Glomerular visceral epithelial cell (primary cell): ENCODE measurements around the gene CCDC120.

Source experiments
- DNase-seq: peaks from one replicate; pipeline ENCODE4 v3.0.0-alpha.2; 2016; ENCODE audit errors: extremely low spot score

The CCDC120 gene, protein sequence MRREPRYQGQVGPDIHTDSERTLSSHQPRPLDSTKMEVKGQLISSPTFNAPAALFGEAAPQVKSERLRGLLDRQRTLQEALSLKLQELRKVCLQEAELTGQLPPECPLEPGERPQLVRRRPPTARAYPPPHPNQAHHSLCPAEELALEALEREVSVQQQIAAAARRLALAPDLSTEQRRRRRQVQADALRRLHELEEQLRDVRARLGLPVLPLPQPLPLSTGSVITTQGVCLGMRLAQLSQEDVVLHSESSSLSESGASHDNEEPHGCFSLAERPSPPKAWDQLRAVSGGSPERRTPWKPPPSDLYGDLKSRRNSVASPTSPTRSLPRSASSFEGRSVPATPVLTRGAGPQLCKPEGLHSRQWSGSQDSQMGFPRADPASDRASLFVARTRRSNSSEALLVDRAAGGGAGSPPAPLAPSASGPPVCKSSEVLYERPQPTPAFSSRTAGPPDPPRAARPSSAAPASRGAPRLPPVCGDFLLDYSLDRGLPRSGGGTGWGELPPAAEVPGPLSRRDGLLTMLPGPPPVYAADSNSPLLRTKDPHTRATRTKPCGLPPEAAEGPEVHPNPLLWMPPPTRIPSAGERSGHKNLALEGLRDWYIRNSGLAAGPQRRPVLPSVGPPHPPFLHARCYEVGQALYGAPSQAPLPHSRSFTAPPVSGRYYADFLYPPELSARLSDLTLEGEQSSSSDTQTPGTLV

DNA sequence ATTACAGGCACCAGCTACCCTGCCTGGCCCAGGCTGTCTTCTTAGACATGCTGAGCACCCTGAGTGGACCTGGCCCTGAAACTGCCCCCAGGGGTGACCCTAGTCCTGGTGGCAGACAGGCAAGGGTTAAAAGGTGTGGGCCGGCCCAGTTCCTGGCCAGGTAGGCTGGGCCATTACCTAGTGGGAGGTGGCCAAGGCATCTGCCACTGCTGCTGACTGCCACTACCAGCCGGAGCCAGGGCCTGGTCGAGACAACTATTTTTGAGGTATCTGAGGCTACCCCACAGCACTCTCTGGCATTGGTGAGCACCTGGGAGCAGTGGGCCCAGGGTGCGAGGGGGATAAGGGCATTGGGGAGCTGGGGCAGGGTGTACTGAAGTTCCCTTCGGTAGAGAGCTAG lies at the start of gene CCDC120:
CCDC120 (plus strand) TSS at position 206 of the 400 bp plus-strand sequence. CDS start 3,043 bp downstream, outside the sequence.
- no peak for DNase-seq

DNA sequence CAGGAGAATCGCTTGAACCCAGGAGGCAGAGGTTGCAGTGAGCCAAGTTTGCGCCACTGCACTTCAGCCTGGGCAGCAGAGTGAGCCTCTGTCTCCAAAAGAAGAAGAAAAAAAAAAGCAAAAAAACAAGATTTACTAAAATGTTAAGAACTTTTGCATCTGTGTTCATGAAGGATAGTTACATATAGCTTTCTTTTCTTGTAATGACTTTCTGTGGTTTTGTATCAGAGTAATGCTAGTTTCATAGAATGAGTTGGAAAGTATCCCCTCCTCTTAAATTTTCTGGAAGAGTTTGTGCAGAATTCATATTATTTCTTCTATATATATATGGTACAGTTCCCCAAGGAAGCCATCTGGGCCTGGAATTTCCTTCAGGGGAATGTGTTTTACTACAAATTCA lies 39.7 kb upstream of the CCDC120 start:
- DNase-seq: no peak

DNA sequence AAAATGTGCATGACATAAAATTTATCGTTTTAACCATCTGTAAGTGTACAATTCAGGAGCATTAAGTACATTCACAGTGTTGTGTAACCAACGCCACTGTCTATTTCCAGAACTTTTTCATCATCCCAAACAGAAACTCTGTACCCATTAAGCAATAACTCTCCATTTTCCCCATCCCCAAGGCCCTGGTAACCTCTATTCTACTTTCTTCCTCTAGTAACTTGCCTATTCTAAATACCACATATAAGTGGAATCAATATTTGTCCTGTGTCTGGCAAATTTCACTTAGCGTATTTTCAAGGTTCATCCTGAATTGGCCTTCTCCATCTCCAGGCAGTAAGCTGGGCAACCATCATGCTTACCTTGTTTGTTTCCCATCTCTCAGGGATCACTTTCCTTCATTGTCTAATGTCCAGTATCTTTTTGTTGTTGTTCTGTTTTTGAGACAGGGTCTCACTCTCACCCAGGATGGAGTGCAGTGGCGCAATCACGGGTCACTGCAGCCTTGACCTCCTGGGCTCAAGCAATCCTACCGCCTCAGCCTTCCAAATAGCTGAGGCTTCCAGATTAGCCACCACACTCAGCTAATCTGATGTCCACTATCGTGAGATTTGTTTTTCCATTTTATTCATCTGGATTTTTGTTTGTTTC lies 39.1 kb upstream of the CCDC120 start:
- DNase-seq: no peak

DNA sequence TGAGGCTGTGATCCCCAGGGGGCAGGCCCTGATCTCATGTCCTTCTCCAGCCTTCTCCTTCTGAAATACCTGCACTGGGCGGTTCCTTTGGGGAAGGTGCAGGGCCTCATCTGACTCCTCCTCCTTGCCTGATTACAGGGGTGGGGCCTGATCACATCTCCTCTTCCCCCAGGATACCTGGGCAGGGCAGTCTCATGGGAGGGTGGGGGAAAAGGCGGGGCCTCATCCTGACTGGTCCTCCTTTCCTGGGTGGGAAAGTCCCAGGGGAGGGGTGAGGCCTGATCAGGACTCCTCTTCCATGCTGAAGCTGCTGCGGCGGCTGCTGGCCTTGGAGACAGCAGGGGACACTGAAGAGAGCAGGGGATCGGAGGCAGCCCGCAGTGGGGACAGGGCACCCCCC lies 28.9 kb upstream of the CCDC120 start:
- no peak for DNase-seq

DNA sequence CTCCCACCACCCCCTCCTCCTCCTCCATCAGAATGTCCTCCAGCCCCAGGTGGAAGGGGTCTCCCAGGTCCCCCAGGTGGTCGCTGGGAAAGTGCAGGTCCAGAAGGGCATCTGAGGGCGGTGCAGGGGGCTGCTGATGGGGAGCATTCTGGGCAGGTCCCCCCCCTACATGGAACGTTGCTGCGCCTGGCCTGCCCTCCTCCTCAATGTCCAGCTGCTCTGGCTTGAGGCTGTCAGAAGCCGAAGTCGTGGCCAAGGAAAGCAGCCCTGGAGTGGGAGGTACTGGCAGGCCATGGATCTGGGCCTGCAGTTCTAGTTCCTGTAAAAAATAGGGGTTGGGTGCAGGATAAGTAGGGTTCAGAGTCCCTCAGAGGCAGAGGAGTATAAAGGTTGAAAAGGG lies 28.5 kb upstream of the CCDC120 start:
- no peak for DNase-seq

DNA sequence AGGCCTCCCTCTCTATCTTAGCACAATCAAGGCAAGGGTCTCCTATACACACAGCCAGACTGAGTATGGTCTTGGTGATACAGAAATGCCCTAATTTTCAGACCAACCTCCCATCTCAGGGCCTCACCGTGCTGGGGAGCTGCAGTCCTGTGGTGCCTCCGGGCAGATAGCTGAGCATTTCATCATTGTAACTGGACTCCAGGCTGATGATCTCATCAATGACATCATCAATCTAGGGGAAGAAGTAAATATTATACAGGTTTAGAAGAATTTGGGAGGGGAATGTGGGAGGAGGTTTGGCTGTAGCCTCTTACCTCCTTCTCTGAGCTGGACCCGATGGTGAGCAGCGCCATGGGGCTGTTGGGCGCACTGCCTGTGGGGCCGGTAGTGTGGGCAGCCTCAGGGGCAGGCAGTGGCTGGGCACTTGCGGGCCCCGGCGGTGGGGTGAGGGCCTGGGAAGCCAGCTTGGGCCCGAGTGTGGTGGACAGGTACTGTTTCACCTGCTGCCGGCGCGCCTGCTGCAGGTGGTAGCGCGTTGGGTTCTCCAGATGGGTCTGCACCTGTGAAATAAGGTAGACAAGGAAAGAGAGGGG lies 20.8 kb upstream of the CCDC120 start:
- no peak for DNase-seq

DNA sequence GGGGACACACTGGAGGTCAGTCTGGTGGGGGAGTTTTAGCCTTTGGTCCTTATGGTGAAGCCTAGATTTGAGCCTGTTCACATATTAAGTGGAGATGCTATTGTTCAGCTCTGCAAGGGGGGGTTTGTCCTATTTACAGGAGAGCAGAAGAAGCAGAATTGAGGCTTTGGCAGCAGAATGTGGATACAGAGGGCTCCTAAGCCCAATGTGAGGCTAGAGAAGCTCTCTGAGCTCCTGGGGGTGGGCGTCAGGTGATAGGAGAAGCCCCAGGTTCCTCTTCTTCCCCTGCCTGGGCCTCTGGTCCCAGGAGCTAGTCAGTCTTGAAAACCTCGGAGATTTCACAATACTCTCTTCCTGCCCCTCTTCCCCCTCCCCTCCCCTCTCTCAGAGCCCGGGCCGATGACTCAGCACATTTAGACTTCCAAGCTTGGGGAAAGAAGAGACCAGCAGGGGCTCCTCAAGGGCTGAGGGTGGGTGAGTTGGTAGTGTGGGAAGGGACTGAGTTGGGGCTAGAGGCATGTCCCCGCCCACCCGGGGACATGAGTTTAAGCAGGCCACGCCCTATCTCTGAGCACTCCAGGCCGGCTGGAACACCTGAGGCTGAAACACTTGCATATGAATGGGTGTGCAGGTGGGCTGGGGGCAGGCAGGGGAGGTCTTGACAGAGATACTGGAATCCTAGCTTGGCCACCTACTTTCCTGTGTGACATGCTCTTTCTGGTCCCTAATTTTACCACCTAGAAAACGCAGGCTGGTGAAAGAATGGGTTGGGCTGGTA lies 19.0 kb upstream of the CCDC120 start:
- peak; percentile 90 for DNase-seq

DNA sequence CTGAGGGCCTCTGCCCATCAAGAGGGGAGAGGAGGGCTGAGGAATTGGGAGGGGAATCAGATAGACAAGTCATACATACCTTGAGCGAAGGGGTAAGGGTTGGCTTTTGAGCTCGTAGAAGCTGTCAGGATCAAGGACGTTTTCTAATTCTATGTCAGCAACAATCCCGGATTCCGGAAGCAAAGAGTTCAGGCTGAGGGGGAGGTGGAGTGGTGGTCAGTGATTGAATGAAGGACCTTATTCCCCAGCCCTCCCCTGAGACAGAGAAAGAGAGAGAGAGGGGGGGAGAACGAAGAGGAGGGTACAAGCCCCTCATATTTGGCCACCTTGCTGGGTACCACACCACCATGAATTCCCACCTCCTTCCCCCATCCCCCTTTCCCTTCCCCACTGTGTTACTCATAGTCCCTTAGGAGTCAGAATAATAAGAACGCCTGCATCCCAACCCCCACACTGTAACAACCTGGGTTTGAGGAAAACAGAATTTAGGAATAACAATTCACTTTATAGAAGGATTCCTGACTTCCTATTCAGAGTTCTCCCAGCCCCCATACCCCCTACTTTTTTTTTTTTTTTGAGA lies 18.3 kb upstream of the CCDC120 start:
- DNase-seq: no peak

DNA sequence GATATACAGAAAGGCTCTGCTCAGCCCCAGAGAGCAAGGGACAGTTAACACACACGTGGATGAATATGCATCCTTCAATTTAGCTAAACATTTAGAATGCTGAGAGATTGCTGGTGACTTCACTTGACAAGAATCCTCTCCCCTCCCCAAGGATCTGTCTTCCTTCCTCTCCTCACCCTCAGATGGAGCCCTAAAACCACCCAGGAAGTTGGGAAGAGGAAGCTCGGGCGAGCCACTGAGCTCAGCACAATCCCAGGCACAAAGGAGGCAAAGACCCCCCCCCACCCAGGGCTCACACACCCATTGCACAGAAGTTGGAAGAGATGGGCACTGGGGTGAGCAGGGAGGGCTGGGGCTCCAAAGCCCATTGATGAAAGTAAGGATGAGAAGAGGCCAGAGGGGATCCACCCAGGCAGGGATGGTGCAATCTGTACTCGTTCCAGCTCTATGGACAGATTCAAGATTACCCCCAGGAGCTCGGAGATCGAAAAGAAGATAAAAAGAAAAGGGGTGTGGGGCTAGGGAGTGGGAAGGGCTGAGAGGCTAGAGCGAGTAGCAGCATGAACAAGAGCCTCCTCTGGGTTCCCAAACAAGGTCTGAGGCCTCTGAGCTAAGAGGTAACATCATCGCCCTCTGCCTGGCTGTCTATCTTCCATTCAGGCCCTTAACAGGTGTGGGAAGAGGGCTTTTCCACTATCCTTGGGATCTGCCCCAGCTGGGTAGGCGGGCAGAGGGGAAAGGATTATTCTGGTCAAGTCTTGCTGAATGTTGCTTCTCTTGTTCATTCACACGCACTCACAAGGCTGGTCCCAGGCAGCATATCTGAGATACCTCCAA lies 16.8 kb upstream of the CCDC120 start:
- peak; percentile 60 for DNase-seq

DNA sequence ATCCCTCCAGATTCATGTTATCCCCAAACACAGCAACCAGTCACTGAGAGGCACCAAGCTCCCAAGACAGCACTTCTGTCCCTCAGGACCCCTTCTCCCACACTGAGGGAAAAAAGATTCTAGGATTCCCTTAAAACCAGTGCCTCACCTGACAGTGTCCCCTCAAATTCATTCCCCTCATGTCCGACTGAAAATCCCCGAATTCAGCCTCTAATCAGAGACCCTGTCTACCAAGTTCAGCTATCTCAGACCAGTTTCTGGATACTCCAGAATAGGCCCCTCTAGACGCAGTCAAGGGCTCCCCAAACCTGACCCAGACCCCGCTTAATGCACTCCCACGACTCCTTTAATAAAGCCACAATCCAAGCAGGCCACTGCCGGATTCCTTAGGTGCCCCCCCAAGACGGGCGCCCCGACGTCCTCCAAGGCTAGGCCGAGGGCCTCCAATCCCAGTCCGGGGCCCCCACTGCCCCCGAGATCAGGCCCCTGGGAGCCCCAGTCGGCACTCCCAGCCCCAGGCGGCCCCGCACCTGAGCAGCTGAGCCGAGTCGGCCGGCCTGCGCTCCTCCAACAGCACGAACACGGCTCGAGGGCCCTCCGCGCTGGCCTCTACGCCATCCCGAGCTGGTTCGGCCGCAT lies 16.1 kb upstream of the CCDC120 start:
- peak; percentile 5 for DNase-seq

DNA sequence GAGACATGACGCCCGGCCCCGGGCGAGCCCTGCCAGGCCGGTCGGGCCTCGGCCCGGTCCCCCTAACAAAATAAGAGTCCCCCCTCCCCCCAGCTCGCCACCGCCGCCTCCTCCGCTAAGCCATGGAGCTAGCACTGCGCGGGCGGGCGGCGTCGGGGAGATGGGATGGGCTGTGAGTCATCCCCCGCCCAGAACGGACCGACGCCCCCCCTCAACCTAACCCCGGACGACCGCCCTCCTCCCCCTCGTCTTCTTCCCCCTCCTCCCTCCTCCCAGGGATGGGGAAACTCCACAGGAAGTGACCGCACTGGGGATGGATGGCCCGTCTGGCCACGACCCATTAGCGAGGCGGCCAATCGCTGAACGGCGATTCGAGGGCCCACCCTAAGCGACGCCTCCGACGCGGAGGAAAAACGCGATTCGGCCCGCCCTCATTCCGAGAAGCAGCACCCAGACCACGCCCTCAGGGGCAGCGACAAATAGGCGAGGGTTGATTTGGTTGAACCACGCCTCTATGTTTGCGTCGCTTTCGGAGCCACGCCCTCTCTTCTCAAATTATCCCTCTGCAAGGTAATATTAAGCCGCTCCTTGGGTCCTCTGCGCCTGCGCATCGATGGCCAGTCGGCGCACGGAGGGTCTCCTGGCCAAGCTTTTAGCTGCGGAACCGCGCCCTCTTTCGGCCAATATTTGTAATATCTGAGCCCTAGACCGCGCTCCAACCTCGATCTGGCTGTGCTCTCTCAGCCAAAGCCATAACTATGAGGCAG lies 15.4 kb upstream of the CCDC120 start, which contains the start of gene TFE3:
TFE3 (minus strand) TSS at position 138 of the 767 bp plus-strand sequence; CDS start at position 7, 131 bp downstream.
- DNase-seq: peak; percentile 98

DNA sequence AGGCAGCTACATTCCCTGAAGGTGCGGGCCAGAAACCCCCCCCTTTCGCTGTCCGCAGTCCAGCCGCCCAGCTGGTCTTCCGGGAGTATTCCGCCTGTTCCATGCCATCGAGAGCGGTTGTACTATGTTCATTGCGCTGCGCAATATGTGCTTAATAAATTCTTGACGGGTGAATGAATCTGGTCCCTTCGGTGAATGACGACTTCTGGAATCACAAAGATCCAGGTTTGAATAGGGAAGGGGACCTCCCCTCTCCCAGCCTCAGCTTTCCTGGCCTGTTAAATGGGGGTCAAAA lies 14.9 kb upstream of the CCDC120 start:
- no peak for DNase-seq

DNA sequence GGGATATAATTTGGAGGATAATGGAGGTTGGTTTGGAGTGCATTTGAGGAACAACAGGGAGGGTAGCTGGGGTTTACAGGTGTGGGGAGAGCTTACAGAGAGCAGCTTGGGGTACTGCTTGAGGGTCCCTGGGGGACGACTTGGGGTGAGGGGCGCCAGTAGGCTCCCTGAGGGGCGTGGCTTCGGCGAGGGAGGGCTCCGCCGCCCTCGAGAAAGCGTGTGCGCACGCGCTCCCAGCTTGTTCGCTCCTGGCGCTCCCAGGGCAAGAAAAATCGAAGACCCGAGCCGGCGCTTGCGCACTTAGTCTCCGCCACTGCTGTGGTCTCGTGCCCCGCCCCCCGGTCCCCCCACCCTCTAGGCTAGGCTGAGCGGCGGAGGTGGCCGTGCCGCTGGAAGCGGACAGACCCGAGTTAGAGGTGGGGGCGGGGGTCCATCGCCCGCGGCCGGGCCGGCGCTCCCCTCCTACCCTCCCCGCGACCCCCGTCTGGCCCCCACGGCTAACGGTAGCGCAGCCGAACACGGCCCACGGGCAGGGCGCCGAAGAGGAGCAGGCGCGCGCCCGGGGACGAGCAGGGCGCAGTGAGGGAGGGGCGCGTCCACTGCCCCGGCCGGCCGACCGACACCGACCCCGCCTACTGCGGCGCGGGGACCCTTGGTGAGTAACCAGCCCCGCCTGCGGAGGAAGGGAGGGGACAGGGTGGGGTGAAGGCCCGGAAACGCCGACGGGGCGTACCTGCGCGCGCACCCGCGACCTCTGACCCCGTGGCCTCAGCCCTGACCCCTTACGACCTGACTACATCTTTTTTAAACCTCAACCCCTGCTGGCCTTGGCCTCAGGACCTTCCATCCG lies 5.4 kb upstream of the CCDC120 start:
- DNase-seq: peak; percentile 56

DNA sequence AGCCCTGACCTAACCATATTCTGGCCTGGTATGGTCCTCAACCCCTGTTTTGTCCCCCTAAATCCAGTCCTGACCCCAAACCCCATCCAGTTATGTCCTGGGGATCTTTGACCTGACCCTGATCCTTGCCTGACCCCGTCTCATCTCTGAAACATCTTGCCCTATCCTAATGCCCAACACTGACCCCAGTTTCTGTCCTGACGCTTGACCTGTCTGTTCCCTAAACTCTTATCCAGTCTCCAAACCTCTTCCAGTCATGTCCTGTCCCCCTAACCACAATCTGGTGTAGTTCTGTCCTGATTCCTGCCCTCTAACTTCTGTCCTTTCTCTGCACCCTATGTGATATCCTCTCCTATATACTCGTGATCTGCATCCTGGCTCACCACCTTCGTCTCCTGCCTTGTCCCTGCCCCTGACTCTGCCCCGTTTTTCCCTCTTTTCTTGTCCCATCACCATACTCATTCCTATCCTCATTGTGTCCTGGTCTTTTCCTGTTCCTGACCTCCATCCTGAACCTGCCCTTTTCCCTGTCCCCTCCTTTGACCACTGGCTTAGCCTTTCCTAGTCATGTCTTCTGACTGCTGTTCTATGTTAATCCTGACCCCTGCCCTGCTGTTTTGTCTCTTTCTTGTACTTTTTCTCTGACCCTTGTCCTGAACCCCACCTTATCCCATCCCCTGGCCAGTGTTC lies 4.6 kb upstream of the CCDC120 start:
- DNase-seq: no peak

DNA sequence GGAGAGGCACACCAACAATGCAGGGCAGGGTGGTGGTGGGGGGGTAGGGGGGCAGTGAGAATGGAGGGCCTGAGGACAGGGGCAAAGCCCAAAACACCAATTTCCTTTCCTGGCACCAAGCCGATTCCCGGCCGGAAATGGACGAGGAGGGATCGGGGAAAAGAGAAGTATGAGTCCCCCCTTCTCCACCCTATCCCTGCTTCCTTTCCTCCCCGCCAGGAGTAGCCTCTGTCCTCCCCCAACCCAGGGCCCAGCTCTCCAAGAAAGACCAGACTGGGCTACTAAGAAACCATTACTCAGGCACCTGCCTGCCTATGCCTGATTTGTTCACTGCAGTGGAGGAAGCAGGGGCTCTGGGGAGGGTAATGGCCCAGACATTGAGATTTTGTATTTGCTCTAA lies 402 bp downstream of the CCDC120 start:
- no peak for DNase-seq

DNA sequence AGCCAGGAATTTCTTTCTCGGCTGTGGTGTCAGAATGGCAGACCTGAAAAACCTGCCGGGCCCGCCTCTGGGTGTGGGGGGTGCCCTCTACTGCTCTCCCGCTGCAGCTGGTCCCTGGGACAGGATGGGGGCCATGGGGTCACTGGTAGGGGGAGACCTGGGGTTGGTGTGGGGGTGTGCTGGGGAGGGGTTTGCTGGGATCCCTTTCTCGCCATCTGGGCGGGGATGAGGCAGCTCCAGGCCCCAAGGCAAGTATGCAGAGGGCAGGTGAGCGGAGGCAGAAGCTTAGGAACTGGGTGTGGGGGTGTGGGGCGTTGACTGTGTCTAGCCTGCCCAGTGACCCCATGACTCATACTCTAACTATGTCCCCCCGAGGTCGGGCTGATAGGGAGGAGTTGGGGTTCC lies 884 bp downstream of the CCDC120 start:
- no peak for DNase-seq

DNA sequence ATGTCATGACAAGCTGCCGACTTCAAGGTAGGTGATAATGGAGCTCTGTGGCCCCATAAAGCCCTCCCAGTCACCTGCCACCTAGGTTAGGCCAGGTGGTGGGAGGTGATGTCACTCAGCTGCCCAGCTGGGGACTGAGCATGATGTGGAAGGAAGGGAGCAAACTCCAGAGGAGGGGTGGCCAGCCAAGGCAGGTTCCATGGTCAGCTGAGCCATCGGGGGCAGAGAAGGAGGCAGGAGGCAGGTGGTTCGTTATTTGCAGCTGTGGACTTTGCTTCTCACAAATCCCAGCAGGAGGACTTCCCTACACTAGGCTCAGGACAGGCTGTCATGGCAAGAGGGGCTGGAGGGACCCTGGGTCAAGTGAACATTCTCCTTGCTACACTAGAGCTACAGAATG lies 2.1 kb downstream of the CCDC120 start:
- DNase-seq: no peak

DNA sequence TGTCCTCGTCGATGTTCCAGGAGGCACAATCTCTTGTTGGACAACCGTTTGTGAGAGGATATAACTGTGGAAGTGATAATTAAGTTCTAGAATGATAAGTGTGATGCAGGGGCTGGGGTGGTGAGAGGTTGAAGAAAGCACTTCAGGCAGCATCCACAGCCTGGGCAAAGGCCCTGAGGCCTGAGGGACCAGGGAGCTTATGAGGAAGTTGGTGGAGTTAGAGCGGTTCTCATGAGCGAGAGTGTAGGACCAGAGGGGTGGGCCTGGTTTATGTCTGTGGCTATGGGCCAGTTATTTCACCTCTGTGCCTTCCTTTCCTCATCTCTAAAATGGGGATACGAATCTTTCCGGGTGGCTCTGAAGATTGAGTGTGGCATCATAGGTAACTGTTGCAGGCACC lies 2.7 kb downstream of the CCDC120 start:
- no peak for DNase-seq
